ENCODE measurements around the gene SPEM3.

SPEM3 gene

DNA sequence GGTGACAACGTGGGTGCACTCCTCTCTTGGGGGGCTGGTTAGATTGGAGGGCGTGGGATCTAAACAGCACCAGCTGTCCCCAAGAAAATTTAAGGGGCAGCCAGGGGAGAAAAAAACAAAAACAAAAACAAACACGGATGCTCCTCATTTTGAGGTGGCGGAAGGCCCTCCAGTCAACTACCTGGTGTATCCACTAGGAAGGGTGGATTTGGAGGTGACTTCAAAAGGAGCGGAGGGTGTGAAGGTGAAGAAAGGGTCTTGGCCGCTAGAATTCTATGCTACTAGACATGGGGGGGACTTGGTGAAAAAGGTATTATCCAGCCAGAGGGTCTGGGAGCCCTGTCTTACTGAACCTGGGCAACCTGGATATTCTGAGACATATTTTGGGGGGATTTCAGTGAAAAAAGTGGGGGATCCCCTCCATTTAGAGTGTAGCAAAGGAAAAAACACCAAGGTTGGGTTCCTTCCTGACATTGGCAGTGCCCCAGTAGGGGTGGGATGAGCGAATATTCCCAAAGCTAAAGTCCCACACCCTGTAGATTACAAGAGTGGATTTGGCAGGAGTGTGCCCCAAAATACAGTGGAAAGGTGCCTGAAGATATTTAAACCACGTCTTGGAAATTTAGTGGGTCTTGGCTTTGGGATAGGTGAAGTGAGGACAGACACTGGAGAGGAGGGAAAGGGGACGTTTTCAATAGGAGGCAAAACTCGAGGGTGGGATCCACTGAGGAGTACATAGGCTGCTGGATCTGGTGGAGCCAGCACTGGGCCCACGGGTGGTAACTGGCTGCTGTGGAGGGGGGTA, 10.2 kb downstream of the SPEM3 start:
- H3K4me3 ChIP-seq: peak overlapping the region; percentile 42 to 63 (median 53)
- H3K27ac ChIP-seq: peak overlapping the region in 17 of 21 experiments; percentile 8 to 93 (median 85)

DNA sequence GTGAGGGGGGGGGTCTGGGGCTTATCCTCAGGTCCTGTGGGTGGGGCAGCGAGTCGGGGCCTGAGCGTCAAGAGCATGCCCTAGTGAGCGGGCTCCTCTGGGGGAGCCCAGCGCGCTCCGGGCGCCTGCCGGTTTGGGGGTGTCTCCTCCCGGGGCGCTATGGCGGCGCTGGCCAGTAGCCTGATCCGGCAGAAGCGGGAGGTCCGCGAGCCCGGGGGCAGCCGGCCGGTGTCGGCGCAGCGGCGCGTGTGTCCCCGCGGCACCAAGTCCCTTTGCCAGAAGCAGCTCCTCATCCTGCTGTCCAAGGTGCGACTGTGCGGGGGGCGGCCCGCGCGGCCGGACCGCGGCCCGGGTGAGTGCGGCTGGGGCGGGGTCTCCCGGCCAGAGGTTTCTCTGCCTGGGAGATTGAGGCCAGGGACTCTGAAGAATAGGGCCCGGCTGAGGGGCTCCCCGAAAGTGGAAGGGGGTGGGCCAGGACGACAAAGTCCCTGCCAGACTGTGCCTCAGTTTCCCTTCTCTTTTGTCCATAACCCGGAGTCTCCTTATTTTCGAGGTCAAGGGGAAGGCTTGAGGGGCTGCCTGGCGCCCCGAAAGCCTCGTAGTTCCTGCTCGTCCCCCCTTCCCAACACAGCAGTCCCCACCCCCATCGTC, 10.9 kb downstream of the SPEM3 start, which contains the start of gene FGF11:
Gene FGF11, plus strand, starts transcription at position 51 of the 651 bp plus-strand sequence. Its CDS starts 109 bp downstream, at position 160.
- Histone ChIP-seq H3K4me3 (peak within 1 kb of the TSS; percentile 42 to 63 (median 53)), H3K27ac (peak within 1 kb of the TSS in 19 of 21 experiments; percentile 29 to 93 (median 86))

DNA sequence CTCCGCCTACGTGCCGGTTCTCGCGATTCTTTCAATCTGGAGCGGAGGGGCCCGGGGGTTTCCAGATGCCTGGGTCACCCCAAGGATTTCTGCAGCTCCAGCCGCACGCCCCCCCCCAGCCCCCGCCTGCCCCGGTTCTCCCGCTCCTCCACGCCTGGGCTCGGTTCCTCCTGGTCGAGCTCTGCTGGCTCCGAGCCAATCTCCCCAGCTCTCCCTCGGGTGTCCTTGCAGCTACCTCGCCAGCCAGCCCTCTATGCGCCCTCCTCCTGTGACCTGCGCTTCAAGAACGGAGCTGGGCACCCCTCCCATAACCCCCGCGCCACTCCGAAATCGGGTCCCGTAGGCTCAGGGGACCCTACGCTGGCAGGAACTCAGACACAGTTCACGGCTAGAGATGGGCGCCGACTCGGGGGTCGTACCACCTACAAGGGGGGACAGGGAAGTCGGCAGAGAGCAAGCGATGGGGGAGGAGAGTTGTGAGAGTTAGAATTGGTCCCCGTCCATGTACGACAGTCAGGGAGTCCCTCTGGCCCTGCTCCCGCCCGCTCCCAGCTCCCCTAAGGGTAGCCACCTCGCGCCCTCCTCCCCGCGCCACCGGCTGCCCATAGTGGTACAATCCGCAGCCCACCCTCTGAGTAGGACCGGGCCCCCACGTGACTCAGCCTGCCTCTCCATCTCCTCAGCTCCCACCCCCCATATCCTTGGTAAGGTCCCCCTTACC, 11.6 kb downstream of the SPEM3 start:
- Histone ChIP-seq H3K4me3 (peak overlapping the region; percentile 38 to 63 (median 53)), H3K27ac (peak overlapping the region in 13 of 21 experiments; percentile 8 to 85 (median 60))

DNA sequence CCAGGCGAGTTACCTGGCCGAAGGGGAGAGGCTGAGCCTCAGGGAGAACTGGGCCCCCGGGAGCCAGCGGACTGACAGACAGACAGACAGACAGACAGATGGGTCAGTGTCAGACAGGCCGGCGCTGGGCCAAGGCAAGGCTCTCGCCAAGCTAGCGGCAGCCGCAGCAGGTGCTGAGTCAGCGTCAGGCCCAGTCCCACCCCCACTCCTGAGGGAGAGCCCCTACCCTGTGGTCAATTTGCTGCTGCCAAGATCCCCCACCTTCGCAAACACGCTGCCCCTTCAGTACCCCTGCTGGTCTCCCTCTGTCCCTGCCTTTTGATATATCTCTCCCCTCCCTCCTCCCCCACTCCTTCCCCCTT, 12.2 kb downstream of the SPEM3 start:
- H3K4me3 ChIP-seq: peak overlapping the region in 3 of 7 experiments; percentile 53 to 63 (median 62)
- peak overlapping the region in 7 of 21 experiments; percentile 28 to 85 (median 60) for H3K27ac ChIP-seq

DNA sequence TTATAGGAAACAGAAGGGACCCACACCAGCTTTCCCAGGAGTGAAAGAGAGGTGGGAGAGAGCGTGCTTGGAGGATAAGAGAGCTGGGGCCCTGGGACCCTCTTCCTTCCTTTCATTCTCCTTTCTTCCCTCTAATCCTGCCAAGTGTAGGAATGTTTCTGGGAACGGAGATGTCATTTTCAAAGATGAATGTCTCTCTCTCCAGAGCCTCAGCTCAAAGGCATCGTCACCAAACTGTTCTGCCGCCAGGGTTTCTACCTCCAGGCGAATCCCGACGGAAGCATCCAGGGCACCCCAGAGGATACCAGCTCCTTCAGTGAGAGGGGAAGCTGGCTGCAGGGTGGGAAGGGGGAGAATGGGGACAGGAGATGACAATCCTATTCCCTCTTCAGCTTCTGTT, 12.6 kb downstream of the SPEM3 start:
- H3K27ac ChIP-seq: peak overlapping the region in 1 of 21 experiments; percentile 38
- no peak overlapping the region for H3K4me3 ChIP-seq

DNA sequence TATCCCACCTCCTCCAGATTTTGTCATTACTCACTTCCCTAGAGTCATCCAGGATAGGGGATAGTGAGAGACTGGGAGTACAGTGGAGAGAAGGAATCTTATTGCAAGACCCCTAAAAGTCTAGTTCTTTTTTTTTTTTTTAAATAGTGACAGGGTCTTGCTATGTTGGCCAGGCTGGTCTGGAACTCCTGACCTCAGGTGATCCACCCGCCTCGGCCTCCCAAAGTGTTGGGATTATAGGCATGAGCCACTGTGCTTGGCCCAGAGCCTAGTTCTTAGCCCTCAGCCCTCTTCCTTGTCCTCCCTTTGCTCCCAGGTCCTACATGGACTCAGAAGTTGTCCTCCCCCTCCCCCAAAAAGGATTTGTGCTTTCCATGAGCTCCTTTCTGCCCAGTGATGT, 13.5 kb downstream of the SPEM3 start:
- no peak overlapping the region for H3K4me3 ChIP-seq
- H3K27ac ChIP-seq: no peak overlapping the region

DNA sequence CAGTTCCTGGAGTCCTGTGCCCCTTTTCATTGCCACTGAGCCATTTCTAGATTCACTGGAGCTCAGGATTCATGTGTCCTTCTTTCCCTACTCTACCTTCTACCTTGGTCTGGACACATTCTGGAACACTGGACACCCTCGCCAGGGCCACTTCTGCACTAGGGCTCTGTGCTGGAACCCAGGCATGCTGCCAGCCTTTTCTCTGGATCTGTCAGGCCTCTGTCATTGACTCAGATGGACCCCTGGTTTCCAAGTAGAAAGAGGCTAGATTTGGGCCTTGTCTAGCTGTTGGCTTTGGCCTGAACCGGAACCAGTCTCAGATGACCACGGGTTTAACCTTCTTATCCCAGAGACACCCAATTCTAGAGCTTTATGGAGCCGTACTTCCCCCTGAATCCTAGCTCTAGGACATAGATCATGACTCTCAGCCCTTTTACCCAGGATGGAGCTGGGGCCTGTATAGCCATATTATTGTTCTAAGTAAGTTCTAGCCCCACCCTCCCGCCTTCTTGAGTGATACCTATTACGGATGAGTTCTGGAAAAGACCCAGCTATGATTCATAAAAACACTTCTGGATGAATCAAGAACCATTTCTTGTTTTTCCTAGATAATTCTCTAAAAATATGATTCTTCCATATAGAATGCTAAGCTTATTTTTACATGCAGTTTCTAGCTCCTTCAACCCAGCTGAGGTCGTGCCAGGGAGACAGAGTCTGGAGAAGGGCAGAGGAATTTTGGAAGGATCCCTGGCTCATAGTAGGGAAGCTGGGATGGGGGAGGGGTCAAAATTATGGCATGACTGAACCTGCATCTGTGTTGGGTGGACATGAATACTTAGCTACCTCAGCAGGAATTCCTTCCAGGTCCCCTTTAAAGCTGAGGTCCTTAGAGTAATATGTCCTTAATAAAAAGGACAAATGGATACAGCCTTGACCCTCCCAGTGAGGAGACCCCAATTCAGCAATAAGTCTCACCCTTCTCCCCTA, 15.1 kb downstream of the SPEM3 start:
- Histone ChIP-seq H3K4me3 (no peak overlapping the region), H3K27ac (peak overlapping the region in 9 of 21 experiments; percentile 1 to 59 (median 39))

DNA sequence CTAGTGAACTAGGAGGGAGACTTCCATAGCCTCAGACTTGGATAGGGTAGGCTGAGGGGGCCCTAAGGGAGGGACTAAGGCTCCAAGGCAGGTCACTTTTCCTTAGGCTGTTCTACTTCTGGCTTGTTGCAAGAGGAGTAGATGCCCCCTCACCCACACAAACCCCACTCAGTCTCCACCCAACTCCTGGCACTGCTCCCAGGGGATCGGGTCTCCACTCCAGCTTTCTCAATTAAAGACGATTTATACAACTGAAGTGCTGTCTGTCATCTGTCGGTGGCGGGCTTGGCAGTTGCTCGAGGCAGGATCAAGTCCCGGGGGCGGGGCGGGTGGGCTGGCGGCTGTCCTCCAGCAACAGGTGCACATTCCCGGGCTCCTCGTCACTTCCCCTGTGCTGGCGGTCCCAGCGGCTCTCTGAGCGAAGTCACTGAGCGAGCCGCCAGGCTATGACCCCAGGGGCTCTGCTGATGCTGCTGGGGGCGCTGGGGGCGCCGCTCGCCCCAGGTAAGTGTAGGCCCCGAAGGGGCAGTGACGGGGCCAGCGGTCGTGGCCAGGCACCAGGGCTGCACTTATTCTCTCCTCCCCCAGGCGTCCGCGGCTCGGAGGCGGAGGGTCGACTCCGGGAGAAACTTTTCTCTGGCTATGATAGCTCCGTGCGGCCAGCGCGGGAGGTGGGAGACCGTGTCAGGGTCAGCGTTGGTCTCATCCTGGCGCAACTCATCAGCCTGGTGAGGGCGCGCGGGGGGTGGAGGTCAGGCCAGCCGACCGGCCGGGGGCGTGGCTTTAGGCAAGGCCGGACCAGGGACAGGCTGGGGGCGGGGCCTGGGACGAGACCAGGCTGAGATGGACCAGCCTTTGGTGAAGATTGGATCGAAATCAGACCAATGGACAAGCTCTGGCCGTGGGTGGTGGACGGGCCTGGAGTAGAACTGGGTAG, 16.3 kb downstream of the SPEM3 start, which contains the start of gene CHRNB1:
Gene CHRNB1, plus strand, starts transcription at position 380 of the 937 bp plus-strand sequence. Its CDS starts 67 bp downstream, at position 447.
- peak within 1 kb of the TSS in 6 of 7 experiments; percentile 1 to 37 (median 17) for H3K4me3 ChIP-seq
- H3K27ac ChIP-seq: peak within 1 kb of the TSS in 12 of 21 experiments; percentile 0 to 60 (median 40)

DNA sequence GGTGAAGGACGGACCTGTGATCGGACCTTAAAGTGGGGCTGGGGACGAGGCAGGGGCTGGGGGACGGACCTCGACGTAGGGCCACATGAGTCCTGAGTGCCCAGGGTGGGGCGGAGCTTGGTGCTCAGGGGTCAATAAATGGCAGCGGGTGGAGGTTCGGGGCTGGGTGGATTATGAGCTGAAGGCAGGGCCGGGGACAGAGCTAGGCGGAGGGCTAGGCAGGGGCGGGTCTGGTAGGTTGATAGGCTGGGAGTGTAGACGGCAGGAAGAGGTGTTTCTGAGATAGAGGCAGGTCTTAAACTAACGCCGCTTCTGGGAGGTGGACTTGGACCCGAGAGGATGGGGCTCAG, 16.9 kb downstream of the SPEM3 start:
- Histone ChIP-seq H3K27ac (peak overlapping the region in 3 of 21 experiments; percentile 11 to 43 (median 41)), H3K4me3 (peak overlapping the region in 6 of 7 experiments; percentile 1 to 37 (median 17))

DNA sequence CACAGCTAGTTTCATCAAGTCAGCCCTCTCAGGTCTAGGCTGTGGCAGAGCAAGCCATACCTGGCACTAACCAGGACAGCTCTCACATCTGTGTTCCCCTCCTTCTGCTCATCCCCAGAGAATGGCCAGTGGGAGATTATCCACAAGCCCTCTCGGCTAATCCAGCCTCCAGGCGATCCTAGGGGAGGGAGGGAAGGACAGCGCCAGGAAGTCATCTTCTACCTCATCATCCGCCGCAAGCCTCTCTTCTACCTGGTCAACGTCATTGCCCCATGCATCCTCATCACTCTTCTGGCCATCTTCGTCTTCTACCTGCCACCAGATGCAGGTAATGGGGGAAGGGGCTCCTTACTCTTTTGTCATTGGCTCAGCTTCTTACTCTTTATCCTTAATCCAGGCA, 19.8 kb downstream of the SPEM3 start:
- Histone ChIP-seq H3K27ac (no peak overlapping the region), H3K4me3 (no peak overlapping the region)

DNA sequence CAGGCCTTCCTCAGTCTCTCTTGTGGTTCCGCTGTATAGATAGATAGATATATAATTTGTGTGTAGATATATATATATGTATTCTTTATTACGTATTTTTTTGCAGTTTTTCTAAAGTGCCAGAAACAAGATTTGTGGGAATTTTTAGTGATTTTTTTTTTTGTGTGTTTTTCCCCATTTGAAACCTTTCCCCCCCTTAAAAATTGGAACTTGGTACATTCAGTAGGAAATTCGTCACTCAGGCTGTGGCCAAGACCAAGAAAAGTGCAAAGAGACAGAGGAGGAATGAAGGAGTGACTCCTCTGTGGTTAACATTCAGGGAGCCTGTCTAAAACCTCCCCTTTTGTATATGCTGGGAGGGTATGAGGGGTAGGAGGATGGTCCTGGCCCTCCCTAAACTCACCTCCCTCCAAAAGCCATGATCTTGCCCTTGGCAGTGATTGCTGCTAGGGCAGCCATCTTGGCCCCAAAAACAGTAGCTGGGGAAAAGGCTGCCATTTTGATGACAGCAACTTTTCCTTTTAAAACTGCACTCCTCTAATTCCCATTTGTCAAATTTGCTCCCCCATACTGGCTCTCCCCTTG, 31.4 kb downstream of the SPEM3 start:
- Histone ChIP-seq H3K27ac (peak overlapping the region in 1 of 21 experiments; percentile 66), H3K4me3 (no peak overlapping the region)

DNA sequence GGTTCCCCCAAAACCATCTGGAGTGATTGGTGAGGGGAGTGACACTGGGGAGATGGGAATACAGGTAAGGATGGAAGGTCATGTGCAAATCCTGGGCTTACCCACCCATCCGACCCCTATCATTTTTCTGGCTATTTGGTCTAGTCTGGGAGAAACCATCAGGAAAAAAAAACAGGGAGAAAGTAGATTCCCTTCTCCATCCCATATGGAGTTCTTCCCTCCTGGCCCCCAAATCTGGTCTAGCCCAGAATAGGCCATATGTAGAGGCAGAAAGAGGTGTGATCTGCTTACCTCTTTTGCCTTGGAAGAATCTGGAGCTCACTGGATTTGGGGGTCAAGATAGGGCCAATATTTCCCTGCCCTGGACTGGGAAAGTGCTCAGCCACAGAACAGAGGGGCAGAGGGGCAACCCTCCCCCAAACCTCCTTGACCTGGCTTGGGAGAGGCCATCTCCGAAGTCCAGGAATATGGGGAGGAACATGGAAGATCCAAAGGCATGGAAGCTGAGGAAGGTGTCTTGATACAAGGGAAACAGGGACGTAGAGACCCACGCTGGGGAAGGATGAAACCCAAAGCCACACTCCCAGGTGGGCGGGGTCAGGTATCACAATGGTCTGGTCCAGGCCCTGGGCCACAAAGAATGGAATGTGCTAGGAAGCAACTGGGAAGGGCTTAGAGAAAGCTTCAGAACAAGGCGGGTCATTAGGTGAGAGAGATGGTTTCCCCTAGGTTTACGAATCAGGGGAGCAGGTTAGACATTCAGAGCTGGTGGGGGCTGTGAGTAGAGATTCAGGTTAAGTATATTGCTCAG, 32.4 kb downstream of the SPEM3 start:
- H3K27ac ChIP-seq: peak overlapping the region in 2 of 21 experiments; percentile 37 to 66

DNA sequence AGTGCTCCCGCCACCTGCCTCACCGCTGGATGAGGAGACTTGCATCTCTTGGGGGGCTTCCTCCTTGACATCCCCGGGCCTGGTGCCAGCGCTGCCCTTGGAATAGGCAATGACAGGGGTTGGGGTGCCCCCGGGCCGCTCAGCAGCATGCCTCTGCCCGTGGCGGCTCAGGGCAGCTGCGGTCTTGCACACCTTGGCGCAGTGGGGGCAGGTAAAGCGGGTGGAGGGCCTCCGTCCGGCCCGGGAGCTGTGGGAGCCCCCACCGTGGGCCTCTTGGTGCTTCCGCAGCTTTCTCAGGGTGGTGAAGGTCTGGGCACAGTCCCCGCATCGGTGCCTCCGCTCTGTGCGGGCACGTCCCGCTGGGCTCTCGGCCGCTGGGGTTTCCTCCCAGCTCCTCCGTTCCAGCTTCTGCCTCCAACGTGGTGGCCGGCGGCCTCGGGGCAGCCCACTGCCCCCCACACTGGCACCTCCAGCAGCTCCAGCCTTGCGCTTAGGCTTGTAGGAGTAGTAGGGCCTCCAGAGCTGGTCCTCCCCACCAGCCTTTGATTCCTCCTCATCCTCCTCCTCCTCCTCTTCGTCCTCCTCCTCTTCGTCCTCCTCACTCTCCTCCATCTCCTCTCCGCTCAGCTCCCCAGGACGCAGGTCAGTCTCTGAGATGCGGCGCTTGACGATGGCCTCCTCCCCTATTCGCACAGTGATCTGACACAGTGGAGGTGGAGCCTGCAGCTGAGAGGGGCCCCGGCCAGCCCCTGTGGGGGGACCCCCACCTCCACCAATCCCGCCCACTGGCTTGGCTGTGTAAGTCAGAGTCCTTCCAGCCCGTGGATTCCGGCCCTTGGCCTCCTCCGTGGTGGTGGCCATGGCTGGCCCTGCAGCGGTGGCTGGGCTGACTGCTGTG, 34.1 kb downstream of the SPEM3 start:
- H3K27ac ChIP-seq: peak overlapping the region in 7 of 21 experiments; percentile 41 to 71 (median 54)
- no peak overlapping the region for H3K4me3 ChIP-seq

More for the DNA sequence above, 32.4 kb downstream of the SPEM3 start:
- no peak overlapping the region for H3K4me3 ChIP-seq

DNA sequence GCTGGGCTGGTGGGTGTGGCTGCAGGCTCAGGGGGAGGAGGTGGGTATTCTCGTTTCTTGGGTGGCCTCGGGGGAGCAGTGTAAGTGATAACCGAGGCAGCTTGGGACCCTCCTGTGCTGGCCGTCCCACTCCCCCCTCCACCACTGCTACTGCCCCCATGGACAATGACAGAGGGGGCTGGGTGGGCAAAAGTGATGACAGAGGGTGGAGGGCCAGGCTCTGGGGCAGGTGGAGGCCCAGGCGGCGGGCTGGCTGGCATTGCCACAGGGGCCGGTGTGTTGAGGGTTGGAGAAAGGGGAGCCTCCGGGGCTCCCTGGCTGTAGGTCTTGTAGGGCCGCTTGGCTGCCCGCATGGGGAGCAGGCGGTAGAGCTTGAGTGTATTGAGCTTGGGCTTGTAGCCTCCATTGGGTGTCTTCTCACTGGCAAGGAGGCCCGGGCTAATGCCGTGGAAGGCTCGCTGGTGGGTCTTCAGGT, 34.8 kb downstream of the SPEM3 start:
- H3K27ac ChIP-seq: peak overlapping the region in 11 of 21 experiments; percentile 10 to 71 (median 52)
- H3K4me3 ChIP-seq: no peak overlapping the region

DNA sequence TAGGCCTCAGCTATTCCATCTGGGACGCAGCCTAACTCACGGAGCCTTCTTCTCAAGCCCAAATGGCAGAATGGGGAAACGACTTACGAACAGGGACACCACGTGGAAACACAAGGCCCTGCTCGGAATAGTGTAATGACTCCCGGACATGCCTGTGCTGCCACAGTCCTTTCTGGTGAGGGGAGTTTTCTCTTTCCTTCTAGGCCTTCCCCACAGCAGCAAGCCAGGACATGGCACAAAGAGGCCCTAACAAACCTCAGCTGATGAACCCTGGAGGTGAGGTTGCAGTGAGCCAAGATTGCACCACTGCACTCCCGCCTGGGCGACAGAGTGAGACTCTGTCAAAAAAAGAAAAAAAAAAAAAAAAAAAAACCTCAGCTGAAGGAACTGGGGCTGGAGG, 35.4 kb downstream of the SPEM3 start:
- peak overlapping the region in 10 of 21 experiments; percentile 10 to 71 (median 53) for H3K27ac ChIP-seq
- no peak overlapping the region for H3K4me3 ChIP-seq
